ENCODE data around the gene TLE4. TPM values are rescaled to one million over a fixed set of nuclear protein-coding genes. Genes with fewer than 3 reads are reported as not detected.

The TLE4 gene
- total RNA-seq, 1 experiment from 2014 or later = 17.9 TPM

DNA sequence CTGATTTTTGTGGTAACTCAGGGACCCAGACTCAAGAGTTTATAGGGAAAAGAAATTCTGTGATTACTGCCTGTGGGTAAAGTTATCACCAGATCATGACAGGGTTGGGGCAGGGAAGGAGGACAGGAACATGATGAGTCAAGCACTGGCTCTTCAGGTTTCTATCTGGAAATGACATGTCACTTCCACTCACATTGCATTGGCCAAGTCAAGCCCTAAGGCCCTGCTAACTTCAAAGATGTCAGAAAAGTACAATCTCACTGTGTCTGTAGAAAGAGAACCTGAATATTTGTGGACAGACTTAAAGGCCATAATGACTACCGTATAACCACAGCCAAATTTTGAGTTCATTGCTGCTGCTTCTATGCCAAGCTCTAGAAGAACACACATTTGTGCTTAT is 187.7 kb downstream of the TLE4 start:
- POLR2A ChIA-PET (ENCODE audit: unreplicated experiment) = no interaction called here
- intact Hi-C loops (cut with micrococcal nuclease) = loop anchor here (5.0 kb wide), 1 partner anchor 187 kb away; the partner anchor contains the start of gene TLE4
- ATAC-seq (0 out of 2 replicates have a peak, but pooled peaks have one; percentile 40), DNase-seq (peak; percentile 77)
- peak overlapping the region; percentile 41; the same call in 1 of the 2 replicates for H3K27ac ChIP-seq (ENCODE audit: low read length)
- no peak overlapping the region for H2AFZ ChIP-seq (ENCODE audit: low read length)
- H3K4me1 ChIP-seq (ENCODE audit: insufficient read depth, low read length) = peaks cover 12% of the 10 kb centered on the region; the same call in 1 of the 2 replicates
- CTCF ChIA-PET = no interaction called here
- H3K9me2 ChIP-seq (replicated peaks; ENCODE audit: low read length) = no peaks in the 10 kb centered on the region
- H3K9ac ChIP-seq (ENCODE audit: low read length) = no peak overlapping the region
- H3F3A ChIP-seq (ENCODE audit: low read length, unreplicated experiment) = no peaks in the 10 kb centered on the region
- no peaks in the 10 kb centered on the region for H3K9me3 ChIP-seq (ENCODE audit: low read length)
- no peaks in the 10 kb centered on the region for H3K36me3 ChIP-seq (ENCODE audit: low read depth, low read length)
- H3K27me3 ChIP-seq (ENCODE audit: low read length) = no peaks in the 10 kb centered on the region
- H4K20me1 ChIP-seq (ENCODE audit: low read length) = no peaks in the 10 kb centered on the region
- no peak overlapping the region for H3K4me2 ChIP-seq (ENCODE audit: low read length)
- BruUV-seq (replicated peaks) = no TSS peak
- H3K4me3 ChIP-seq (ENCODE audit: low read length) = no peak overlapping the region
- TF ChIP-seq, protein P1, sequence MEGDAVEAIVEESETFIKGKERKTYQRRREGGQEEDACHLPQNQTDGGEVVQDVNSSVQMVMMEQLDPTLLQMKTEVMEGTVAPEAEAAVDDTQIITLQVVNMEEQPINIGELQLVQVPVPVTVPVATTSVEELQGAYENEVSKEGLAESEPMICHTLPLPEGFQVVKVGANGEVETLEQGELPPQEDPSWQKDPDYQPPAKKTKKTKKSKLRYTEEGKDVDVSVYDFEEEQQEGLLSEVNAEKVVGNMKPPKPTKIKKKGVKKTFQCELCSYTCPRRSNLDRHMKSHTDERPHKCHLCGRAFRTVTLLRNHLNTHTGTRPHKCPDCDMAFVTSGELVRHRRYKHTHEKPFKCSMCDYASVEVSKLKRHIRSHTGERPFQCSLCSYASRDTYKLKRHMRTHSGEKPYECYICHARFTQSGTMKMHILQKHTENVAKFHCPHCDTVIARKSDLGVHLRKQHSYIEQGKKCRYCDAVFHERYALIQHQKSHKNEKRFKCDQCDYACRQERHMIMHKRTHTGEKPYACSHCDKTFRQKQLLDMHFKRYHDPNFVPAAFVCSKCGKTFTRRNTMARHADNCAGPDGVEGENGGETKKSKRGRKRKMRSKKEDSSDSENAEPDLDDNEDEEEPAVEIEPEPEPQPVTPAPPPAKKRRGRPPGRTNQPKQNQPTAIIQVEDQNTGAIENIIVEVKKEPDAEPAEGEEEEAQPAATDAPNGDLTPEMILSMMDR (conservative IDR thresholded peaks at IDR 0.05; ENCODE audit: low read depth, low read length) = no peak
- TF ChIP-seq EZH2 (IDR thresholded peaks at IDR 0.05; ENCODE audit: low read length, unreplicated experiment) (no peak), EZH2phosphoT487 (IDR thresholded peaks at IDR 0.05; ENCODE audit: borderline replicate concordance, low read length) (no peak)
- H3K79me2 ChIP-seq (ENCODE audit: low read length) = no peaks in the 10 kb centered on the region

DNA sequence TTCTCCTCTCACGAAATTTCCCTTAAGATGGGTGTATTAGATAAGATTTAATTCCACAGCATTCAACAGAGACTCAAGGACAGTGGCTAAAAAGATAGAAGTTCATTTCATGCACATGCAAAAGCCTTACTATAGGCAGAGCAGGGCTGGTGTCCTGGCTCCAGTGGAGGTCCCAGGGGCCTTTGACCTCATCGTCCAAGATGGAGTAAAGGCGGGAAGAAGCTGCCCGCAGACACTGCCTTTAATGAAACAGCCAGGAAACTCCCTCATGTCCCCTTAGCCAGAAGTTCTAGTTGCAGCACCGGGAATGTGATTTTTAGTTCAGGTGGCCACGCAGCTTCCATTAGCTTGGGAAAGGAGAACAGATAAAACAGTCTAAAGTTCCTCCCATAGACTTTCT is 190.3 kb downstream of the TLE4 start:
- POLR2A ChIA-PET (ENCODE audit: unreplicated experiment) = no interaction called here

More for the DNA sequence above, 190.3 kb downstream of the TLE4 start:
- ATAC-seq (no peak), DNase-seq (no peak)
- no peak for TF ChIP-seq EZH2 (IDR thresholded peaks at IDR 0.05; ENCODE audit: low read length, unreplicated experiment)
- TF ChIP-seq, protein P1 (conservative IDR thresholded peaks at IDR 0.05; ENCODE audit: low read depth, low read length) = no peak
- no peak for TF ChIP-seq EZH2phosphoT487 (IDR thresholded peaks at IDR 0.05; ENCODE audit: borderline replicate concordance, low read length)
- Histone ChIP-seq H3K9me2 (replicated peaks; ENCODE audit: low read length) (no peaks in the 10 kb centered on the region), H2AFZ (ENCODE audit: low read length) (no peak overlapping the region), H3K36me3 (ENCODE audit: low read depth, low read length) (no peaks in the 10 kb centered on the region), H3K4me2 (ENCODE audit: low read length) (no peak overlapping the region), H3F3A (ENCODE audit: low read length, unreplicated experiment) (no peaks in the 10 kb centered on the region), H3K27me3 (ENCODE audit: low read length) (no peaks in the 10 kb centered on the region), H3K9me3 (ENCODE audit: low read length) (no peaks in the 10 kb centered on the region), H3K9ac (ENCODE audit: low read length) (no peak overlapping the region), H3K27ac (ENCODE audit: low read length) (no peak overlapping the region), H3K79me2 (ENCODE audit: low read length) (no peaks in the 10 kb centered on the region), H4K20me1 (ENCODE audit: low read length) (no peaks in the 10 kb centered on the region), H3K4me3 (ENCODE audit: low read length) (no peak overlapping the region), H3K4me1 (ENCODE audit: insufficient read depth, low read length) (peaks cover 16% of the 10 kb centered on the region; the same call in 1 of the 2 replicates)
- BruUV-seq (replicated peaks) = no TSS peak
- CTCF ChIA-PET = no interaction called here
- intact Hi-C loops (cut with micrococcal nuclease) = no loop called here

Measured in PC-3 (cell line).